A549 (cell line): Measurements from ENCODE around the gene ACIN1. TPM values are rescaled to one million over a fixed set of nuclear protein-coding genes. Genes with fewer than 3 reads are reported as not detected.

Source experiments
- ATAC-seq, 2 experiments: fragments of 200-7000 bp in 1 of 2; fragments of >200 bp in 1 of 2; cut with Nextera tagmentation in 1 of 2; cut with Tn5 transposase in 1 of 2; 3 replicates each; pipeline versions ENCODE4 v1.8.0 to v1.9.1; 2018 to 2020; ENCODE audit warnings: mild to moderate bottlenecking in 1 of 2, moderate library complexity in 1 of 2
- CTCF ChIA-PET: fragments of 300-600 bp; sonication (Branson Sonifier 250); formaldehyde crosslinking; extraction: SDS; loops from one replicate; lab custom pipeline; 2021; ENCODE audit warnings: antibody characterized with exemption, inconsistent platforms; lab: Yijun Ruan, JAX
- POLR2A ChIA-PET: fragments of 350-600 bp; formaldehyde crosslinking; extraction: SDS; loops from one replicate; lab custom pipeline; 2021; ENCODE audit warnings: antibody characterized with exemption, inconsistent platforms; lab: Yijun Ruan, JAX
- DNase-seq, 2 experiments: peaks; one replicate each; pipeline versions ENCODE4 v3.0.0 to v3.0.0-alpha.2; 2011 to 2016; ENCODE audit warnings: low read depth in 1 of 2, low spot score in 1 of 2
- FAIRE-seq: peaks from 2 replicates; lab custom pipeline; 2011; peaks lifted over from hg19 to GRCh38; lab: Jason Lieb, UNC
- H3K27ac ChIP-seq, 2 experiments: fragments of >200 bp; sonication (Bioruptor Twin); formaldehyde crosslinking; 3 replicates each; pipeline ENCODE4 v1.5.1; 2016 to 2017
- H3K4me1 ChIP-seq: fragments of >200 bp; sonication (Bioruptor Twin); formaldehyde crosslinking; 3 replicates; pipeline ENCODE4 v1.6.1; 2016
- H3K4me2 ChIP-seq: fragments of >200 bp; sonication (Bioruptor Twin); formaldehyde crosslinking; 3 replicates; pipeline ENCODE4 v1.6.1; 2016
- H3K4me3 ChIP-seq: fragments of >200 bp; sonication (Bioruptor Twin); formaldehyde crosslinking; 3 replicates; pipeline ENCODE4 v1.5.1; 2016
- H3K9me3 ChIP-seq: fragments of >200 bp; sonication (Bioruptor Twin); formaldehyde crosslinking; 3 replicates; pipeline ENCODE4 v1.6.1; 2016
- BHLHE40 ChIP-seq: IDR thresholded peaks from 2 replicates; pipeline ENCODE4 v1.6.1; 2012; ENCODE audit warnings: low read depth, low read length, inconsistent platforms
- CBX8 ChIP-seq: fragments of 200-600 bp; sonication (generic); IDR thresholded peaks from 2 replicates; pipeline ENCODE4 v1.6.1; 2016
- CHD2 ChIP-seq: fragments of 150-350 bp; IDR thresholded peaks from 2 replicates; pipeline ENCODE4 v1.6.1; 2014; ENCODE audit warnings: low read length; ENCODE audit not compliant: partially characterized antibody
- ESRRA ChIP-seq: fragments of 150-350 bp; IDR thresholded peaks from 2 replicates; pipeline ENCODE4 v1.6.1; 2014; ENCODE audit warnings: mild to moderate bottlenecking, low read length, borderline replicate concordance
- FOSB ChIP-seq: fragments of 250-450 bp; sonication (Bioruptor Pico); IDR thresholded peaks from 2 replicates; pipeline ENCODE4 v1.5.0; 2020; ENCODE audit warnings: mild to moderate bottlenecking, moderate library complexity
- FOXS1 ChIP-seq: fragments of 250-450 bp; sonication (Bioruptor Pico); IDR thresholded peaks from 2 replicates; pipeline ENCODE4 v1.5.0; 2020; ENCODE audit warnings: mild to moderate bottlenecking, moderate library complexity
- GATA3 ChIP-seq: IDR thresholded peaks from 2 replicates; pipeline ENCODE4 v1.6.1; 2012; ENCODE audit warnings: borderline replicate concordance
- HEYL ChIP-seq: fragments of 250-450 bp; sonication (Bioruptor Pico); IDR thresholded peaks from 2 replicates; pipeline ENCODE4 v1.8.0; 2021; ENCODE audit warnings: mild to moderate bottlenecking, moderate library complexity
- HOXB13 ChIP-seq: fragments of 250-450 bp; sonication (Bioruptor Pico); IDR thresholded peaks from 2 replicates; pipeline ENCODE4 v1.5.0; 2020; ENCODE audit warnings: low read depth, mild to moderate bottlenecking, moderate library complexity
- KDM5A ChIP-seq: fragments of 200-600 bp; sonication (generic); IDR thresholded peaks from 2 replicates; pipeline ENCODE4 v1.6.1; 2016; ENCODE audit warnings: antibody characterized with exemption, mild to moderate bottlenecking
- MAFK ChIP-seq: fragments of 450-650 bp; IDR thresholded peaks from 2 replicates; pipeline ENCODE4 v1.6.1; 2014; ENCODE audit not compliant: partially characterized antibody
- MAZ ChIP-seq: fragments of 150-350 bp; IDR thresholded peaks from 2 replicates; pipeline ENCODE4 v1.6.1; 2014; ENCODE audit warnings: antibody characterized with exemption, low read depth, low read length, borderline replicate concordance
- NFE2L2 ChIP-seq: fragments of 150-350 bp; conservative IDR thresholded peaks from 2 replicates; pipeline ENCODE4 v1.6.1; 2014; ENCODE audit warnings: low read length
- NPAS2 ChIP-seq: fragments of 250-450 bp; sonication (Bioruptor Pico); IDR thresholded peaks from 2 replicates; pipeline ENCODE4 v1.8.0; 2022; ENCODE audit warnings: mild to moderate bottlenecking, moderate library complexity, borderline replicate concordance
- POLR2AphosphoS2 ChIP-seq: conservative IDR thresholded peaks from 2 replicates; pipeline ENCODE4 v1.6.1; 2012; ENCODE audit warnings: low read length, improper control_type of control experiment, inconsistent platforms
- RAD21 ChIP-seq, 2 experiments: fragments of >200 bp in 1 of 2; sonication (Bioruptor Twin) in 1 of 2; formaldehyde crosslinking in 1 of 2; IDR thresholded peaks in 1 of 2; conservative IDR thresholded peaks in 1 of 2; 2 replicates in 1 of 2; 3 replicates in 1 of 2; pipeline ENCODE4 v1.6.1; 2012 to 2018; ENCODE audit warnings: inconsistent platforms in 1 of 2
- RFX5 ChIP-seq: fragments of 450-650 bp; IDR thresholded peaks from 2 replicates; pipeline ENCODE4 v1.7.1; 2014; ENCODE audit warnings: antibody characterized with exemption, mild to moderate bottlenecking, moderate library complexity
- SMC3 ChIP-seq: fragments of >200 bp; sonication (Bioruptor Twin); formaldehyde crosslinking; IDR thresholded peaks from 3 replicates; pipeline ENCODE4 v1.6.1; 2018; ENCODE audit warnings: inconsistent platforms
- SREBF2 ChIP-seq: fragments of 450-650 bp; IDR thresholded peaks from 2 replicates; pipeline ENCODE4 v1.6.1; 2014; ENCODE audit warnings: mild to moderate bottlenecking, moderate library complexity
- ZFP36 ChIP-seq: fragments of 450-650 bp; IDR thresholded peaks from 2 replicates; pipeline ENCODE4 v1.6.1; 2014; ENCODE audit warnings: borderline replicate concordance; ENCODE audit not compliant: partially characterized antibody
- WGBS: methylation state at CpG from one replicate; pipeline ENCODE4 v1.1.6; 2017; ENCODE audit errors: missing lambda C conversion rate; 5-methylcytosine and 5-hydroxymethylcytosine counted together
- polyA plus RNA-seq, 4 experiments: library from polyadenylated mRNA; depleted of rRNA in 3 of 4; stranded (reverse); fragments of >200 nt; fragmentation: RNase III in 1 of 4; extraction: RNeasy Plus Mini Kit Qiagen cat#74134 plus additional on column Dnase treatment in 1 of 4; gene quantifications; 2 replicates in 3 of 4; 3 replicates in 1 of 4; pipeline ENCODE4 v1.2.3, GENCODE V29; 2011 to 2017
- TF ChIP-seq, protein P1 (sequence below): fragments of 200-600 bp; sonication (generic); IDR thresholded peaks from 2 replicates; pipeline ENCODE4 v1.6.1; 2016; ENCODE audit warnings: antibody characterized with exemption, mild to moderate bottlenecking, moderate library complexity
- TF ChIP-seq, protein P2 (sequence below): fragments of 450-650 bp; IDR thresholded peaks from 2 replicates; pipeline ENCODE4 v1.6.1; 2014; ENCODE audit warnings: antibody characterized with exemption
- TF ChIP-seq, protein P3 (sequence below): fragments of 250-450 bp; sonication (Bioruptor Pico); IDR thresholded peaks from 2 replicates; pipeline ENCODE4 v1.5.0; 2020; ENCODE audit warnings: low read depth, mild to moderate bottlenecking, moderate library complexity
- TF ChIP-seq, protein P4 (sequence below): fragments of 150-350 bp; IDR thresholded peaks from 2 replicates; pipeline ENCODE4 v1.6.1; 2014; ENCODE audit warnings: low read depth, mild to moderate bottlenecking, low read length
- TF ChIP-seq, protein P5 (sequence below): fragments of >200 bp; sonication (Bioruptor Twin); formaldehyde crosslinking; IDR thresholded peaks from 3 replicates; pipeline ENCODE4 v1.6.1; 2016

ACIN1 gene
- polyA plus RNA-seq, 2 of the 4 experiments (the other 2 are of a cell fraction), result 140 to 147 TPM

DNA sequence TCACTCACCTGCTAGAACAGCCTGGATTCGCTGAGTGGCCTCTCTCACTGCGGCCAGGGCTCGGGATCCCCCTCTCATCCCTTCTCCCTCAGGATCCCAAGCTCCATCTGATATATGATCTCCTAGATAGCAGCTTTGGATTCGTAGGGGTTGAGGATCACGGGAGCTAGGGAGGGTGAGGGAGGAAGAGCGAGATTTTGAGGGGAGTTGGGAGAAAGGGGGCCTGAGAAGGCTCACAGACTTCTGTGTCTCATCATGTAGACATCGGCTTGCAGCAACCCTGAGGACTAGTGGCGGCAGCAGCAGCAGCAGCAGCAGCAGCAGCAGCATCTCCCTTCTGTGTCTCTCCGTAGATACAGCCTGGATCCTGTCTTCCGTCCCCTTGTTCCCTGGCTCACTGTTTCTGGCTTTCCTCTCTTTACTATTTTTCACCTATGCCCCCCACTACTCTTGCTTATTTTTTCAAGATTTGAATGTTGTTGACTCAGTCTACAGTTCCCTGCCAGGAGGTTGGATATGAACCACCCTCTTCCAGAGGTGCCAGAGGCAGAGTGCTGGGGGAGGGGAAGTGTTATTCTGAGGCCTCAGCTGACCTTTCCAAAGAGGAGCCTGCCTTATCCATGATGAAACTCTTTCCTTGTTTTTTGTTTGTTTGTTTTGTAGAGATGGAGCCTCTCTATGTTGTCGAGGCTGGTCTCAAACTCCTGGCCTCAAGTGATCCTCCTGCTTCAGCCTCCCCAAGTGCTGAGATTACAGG lies 9.8 kb upstream of the ACIN1 start, which contains the start of gene CIROP:
Gene CIROP, minus strand, starts transcription at position 399 of the 757 bp plus-strand sequence. Its CDS starts 69 bp downstream, at position 330.
- H3K4me1 ChIP-seq, result 0 out of 3 replicates have a peak, but pooled peaks cover 4% of the 10 kb centered on the region
- WGBS, result 69% methylated on average over 11 of the region's 11 CpGs
- no peaks in the 10 kb centered on the region for H3K9me3 ChIP-seq
- DNase-seq, result no peak
- peak in 1 of 2 experiments; percentile 5; a peak in 1 of 6 replicates for ATAC-seq
- TF ChIP-seq MAFK (no peak), NFE2L2 (no peak), RAD21 (conservative IDR thresholded peaks at IDR 0.05 in 1 of 2, IDR thresholded peaks at IDR 0.05 in 1 of 2) (no peak), FOSB (CRISPR knock-in tag) (no peak), ZFP36 (no peak), ESRRA (no peak), FOXS1 (CRISPR knock-in tag) (no peak), NPAS2 (CRISPR knock-in tag) (no peak), CHD2 (no peak), SMC3 (no peak), GATA3 (no peak), KDM5A (no peak), RFX5 (no peak)
- TF ChIP-seq, protein P1, sequence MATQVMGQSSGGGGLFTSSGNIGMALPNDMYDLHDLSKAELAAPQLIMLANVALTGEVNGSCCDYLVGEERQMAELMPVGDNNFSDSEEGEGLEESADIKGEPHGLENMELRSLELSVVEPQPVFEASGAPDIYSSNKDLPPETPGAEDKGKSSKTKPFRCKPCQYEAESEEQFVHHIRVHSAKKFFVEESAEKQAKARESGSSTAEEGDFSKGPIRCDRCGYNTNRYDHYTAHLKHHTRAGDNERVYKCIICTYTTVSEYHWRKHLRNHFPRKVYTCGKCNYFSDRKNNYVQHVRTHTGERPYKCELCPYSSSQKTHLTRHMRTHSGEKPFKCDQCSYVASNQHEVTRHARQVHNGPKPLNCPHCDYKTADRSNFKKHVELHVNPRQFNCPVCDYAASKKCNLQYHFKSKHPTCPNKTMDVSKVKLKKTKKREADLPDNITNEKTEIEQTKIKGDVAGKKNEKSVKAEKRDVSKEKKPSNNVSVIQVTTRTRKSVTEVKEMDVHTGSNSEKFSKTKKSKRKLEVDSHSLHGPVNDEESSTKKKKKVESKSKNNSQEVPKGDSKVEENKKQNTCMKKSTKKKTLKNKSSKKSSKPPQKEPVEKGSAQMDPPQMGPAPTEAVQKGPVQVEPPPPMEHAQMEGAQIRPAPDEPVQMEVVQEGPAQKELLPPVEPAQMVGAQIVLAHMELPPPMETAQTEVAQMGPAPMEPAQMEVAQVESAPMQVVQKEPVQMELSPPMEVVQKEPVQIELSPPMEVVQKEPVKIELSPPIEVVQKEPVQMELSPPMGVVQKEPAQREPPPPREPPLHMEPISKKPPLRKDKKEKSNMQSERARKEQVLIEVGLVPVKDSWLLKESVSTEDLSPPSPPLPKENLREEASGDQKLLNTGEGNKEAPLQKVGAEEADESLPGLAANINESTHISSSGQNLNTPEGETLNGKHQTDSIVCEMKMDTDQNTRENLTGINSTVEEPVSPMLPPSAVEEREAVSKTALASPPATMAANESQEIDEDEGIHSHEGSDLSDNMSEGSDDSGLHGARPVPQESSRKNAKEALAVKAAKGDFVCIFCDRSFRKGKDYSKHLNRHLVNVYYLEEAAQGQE, result no peak
- TF ChIP-seq, protein P2, sequence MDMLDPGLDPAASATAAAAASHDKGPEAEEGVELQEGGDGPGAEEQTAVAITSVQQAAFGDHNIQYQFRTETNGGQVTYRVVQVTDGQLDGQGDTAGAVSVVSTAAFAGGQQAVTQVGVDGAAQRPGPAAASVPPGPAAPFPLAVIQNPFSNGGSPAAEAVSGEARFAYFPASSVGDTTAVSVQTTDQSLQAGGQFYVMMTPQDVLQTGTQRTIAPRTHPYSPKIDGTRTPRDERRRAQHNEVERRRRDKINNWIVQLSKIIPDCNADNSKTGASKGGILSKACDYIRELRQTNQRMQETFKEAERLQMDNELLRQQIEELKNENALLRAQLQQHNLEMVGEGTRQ, result no peak
- TF ChIP-seq, protein P3, sequence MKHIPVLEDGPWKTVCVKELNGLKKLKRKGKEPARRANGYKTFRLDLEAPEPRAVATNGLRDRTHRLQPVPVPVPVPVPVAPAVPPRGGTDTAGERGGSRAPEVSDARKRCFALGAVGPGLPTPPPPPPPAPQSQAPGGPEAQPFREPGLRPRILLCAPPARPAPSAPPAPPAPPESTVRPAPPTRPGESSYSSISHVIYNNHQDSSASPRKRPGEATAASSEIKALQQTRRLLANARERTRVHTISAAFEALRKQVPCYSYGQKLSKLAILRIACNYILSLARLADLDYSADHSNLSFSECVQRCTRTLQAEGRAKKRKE (CRISPR knock-in tag), result no peak
- POLR2A ChIA-PET, result interaction anchor here (1.6 kb wide), 1 partner anchor 10 kb away, joined by 8 read pairs; the partner anchor contains the start of genes ACIN1 and C14orf119
- H3K4me3 ChIP-seq, result no peak within 1 kb of the TSS
- H3K27ac ChIP-seq, result no peak within 1 kb of the TSS
- no peak within 1 kb of the TSS for H3K4me2 ChIP-seq
- CTCF ChIA-PET, result interaction anchor here (0.9 to 8.3 kb wide), 5 partner anchors 27 to 196 kb away, joined by 3 to 56 read pairs (median 6); no protein-coding TSS in a partner anchor
- FAIRE-seq, result no peak

DNA sequence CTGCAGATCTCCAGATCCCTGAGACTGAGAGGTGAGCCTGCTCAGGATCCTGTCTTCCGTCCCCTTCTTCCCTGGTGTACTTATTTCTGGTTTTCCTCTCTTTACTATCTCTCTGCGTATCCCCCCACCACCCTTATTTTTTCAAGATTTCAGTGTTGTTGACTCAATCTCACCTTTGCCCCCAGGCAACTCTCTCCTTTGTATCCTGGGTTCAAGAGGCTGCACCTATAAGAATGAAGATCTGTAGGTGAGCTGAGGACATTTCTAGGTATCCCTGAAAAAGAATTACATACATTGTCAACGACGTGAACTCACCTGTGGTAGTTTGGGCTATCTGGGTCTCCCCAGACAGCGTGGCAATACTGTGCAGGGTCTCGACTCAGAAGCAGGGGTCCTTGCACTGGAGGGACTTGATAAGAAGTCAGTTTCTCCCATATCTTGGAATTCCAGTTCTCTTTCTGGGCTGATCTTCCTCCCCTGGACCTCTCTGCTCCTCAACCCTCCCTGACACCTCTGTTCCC lies 9.2 kb upstream of the ACIN1 start:
- FAIRE-seq (no peak), DNase-seq (no peak), ATAC-seq (0 out of 6 replicates have a peak, but pooled peaks of 1 of the 2 experiments have one; percentile 8)
- no peaks in the 10 kb centered on the region for H3K9me3 ChIP-seq
- WGBS, result 63% methylated on average over 6 of the region's 6 CpGs
- H3K4me2 ChIP-seq, result no peak overlapping the region
- POLR2A ChIA-PET, result interaction anchor here (1.6 kb wide), 1 partner anchor 9 kb away, joined by 8 read pairs; the partner anchor contains the start of genes ACIN1 and C14orf119
- CTCF ChIA-PET, result interaction anchor here (0.9 to 8.3 kb wide), 4 partner anchors 27 to 118 kb away, joined by 5 to 56 read pairs (median 6); no protein-coding TSS in a partner anchor
- H3K27ac ChIP-seq, result no peak overlapping the region
- no peak overlapping the region for H3K4me3 ChIP-seq
- 0 out of 3 replicates have a peak, but pooled peaks cover 4% of the 10 kb centered on the region for H3K4me1 ChIP-seq
- TF ChIP-seq, protein P2, result no peak
- TF ChIP-seq, protein P4, sequence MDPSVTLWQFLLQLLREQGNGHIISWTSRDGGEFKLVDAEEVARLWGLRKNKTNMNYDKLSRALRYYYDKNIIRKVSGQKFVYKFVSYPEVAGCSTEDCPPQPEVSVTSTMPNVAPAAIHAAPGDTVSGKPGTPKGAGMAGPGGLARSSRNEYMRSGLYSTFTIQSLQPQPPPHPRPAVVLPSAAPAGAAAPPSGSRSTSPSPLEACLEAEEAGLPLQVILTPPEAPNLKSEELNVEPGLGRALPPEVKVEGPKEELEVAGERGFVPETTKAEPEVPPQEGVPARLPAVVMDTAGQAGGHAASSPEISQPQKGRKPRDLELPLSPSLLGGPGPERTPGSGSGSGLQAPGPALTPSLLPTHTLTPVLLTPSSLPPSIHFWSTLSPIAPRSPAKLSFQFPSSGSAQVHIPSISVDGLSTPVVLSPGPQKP, result no peak
- TF ChIP-seq MAZ (no peak), HEYL (CRISPR knock-in tag) (no peak), RFX5 (no peak), BHLHE40 (no peak), SREBF2 (no peak), POLR2AphosphoS2 (no peak), HOXB13 (CRISPR knock-in tag) (no peak), CBX8 (no peak)
- TF ChIP-seq, protein P3 (CRISPR knock-in tag), result no peak
- TF ChIP-seq, protein P5, sequence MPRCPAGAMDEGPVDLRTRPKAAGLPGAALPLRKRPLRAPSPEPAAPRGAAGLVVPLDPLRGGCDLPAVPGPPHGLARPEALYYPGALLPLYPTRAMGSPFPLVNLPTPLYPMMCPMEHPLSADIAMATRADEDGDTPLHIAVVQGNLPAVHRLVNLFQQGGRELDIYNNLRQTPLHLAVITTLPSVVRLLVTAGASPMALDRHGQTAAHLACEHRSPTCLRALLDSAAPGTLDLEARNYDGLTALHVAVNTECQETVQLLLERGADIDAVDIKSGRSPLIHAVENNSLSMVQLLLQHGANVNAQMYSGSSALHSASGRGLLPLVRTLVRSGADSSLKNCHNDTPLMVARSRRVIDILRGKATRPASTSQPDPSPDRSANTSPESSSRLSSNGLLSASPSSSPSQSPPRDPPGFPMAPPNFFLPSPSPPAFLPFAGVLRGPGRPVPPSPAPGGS, result no peak
